Ishikawa (cell line): Measurements from ENCODE around the gene MCM7.
A peak's percentile ranks its signal among the peaks of the same experiment; 100 is the strongest.

Source experiments
- CEBPB ChIP-seq: IDR thresholded peaks from 2 replicates; pipeline ENCODE4 v1.6.1; 2012
- CREB1 ChIP-seq: IDR thresholded peaks from 2 replicates; pipeline ENCODE4 v1.6.1; 2012; ENCODE audit warnings: low read depth
- EGR1 ChIP-seq: IDR thresholded peaks from 2 replicates; pipeline ENCODE4 v1.6.1; 2012
- EP300 ChIP-seq: IDR thresholded peaks from 2 replicates; pipeline ENCODE4 v1.6.1; 2012; ENCODE audit warnings: borderline replicate concordance
- FOXM1 ChIP-seq: IDR thresholded peaks from 2 replicates; pipeline ENCODE4 v1.6.1; 2012; ENCODE audit warnings: low read depth, borderline replicate concordance
- RAD21 ChIP-seq: IDR thresholded peaks from 2 replicates; pipeline ENCODE4 v1.6.1; 2012; ENCODE audit warnings: low read depth
- REST ChIP-seq: IDR thresholded peaks from 2 replicates; pipeline ENCODE4 v1.6.1; 2012; ENCODE audit warnings: low read depth, mild to moderate bottlenecking
- TAF1 ChIP-seq: IDR thresholded peaks from 2 replicates; pipeline ENCODE4 v1.6.1; 2012; ENCODE audit warnings: low read depth, mild to moderate bottlenecking
- TCF12 ChIP-seq: IDR thresholded peaks from 2 replicates; pipeline ENCODE4 v1.6.1; 2012; ENCODE audit warnings: low read depth
- TEAD4 ChIP-seq: IDR thresholded peaks from 2 replicates; pipeline ENCODE4 v1.6.1; 2012
- YY1 ChIP-seq: IDR thresholded peaks from 2 replicates; pipeline ENCODE4 v1.6.1; 2012; ENCODE audit warnings: low read depth
- ZBTB7A ChIP-seq: IDR thresholded peaks from 2 replicates; pipeline ENCODE4 v1.6.1; 2012; ENCODE audit warnings: low read depth
- TF ChIP-seq, protein P1 (sequence below): IDR thresholded peaks from 2 replicates; pipeline ENCODE4 v1.6.1; 2012

- TF ChIP-seq EP300, result no peak
- no peak for TF ChIP-seq REST
- peak; percentile 42; the same call in 1 of the 2 replicates for TF ChIP-seq CEBPB
- TF ChIP-seq RAD21, result no peak
- TF ChIP-seq, protein P1, sequence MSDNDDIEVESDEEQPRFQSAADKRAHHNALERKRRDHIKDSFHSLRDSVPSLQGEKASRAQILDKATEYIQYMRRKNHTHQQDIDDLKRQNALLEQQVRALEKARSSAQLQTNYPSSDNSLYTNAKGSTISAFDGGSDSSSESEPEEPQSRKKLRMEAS, result peak; percentile 72
- TF ChIP-seq CREB1, result peak; percentile 44; the same call in 1 of the 2 replicates
- no peak for TF ChIP-seq FOXM1
- TF ChIP-seq ZBTB7A, result no peak
- no peak for TF ChIP-seq TEAD4
- no peak for TF ChIP-seq EGR1
- peak; percentile 65 for TF ChIP-seq TAF1
- TF ChIP-seq TCF12, result 0 out of 2 replicates have a peak, but pooled peaks have one; percentile 31
- no peak for TF ChIP-seq YY1
Measured at GRCh38 chr7:100148559-100149328, 47.5 kb upstream of the MCM7 start, which contains the start of gene LAMTOR4.
